ENCODE data around the gene GIGYF2. TPM values are rescaled to one million over a fixed set of nuclear protein-coding genes. Genes with fewer than 3 reads are reported as not detected.

GIGYF2 gene
- total and polyA plus RNA-seq, 11 donors: 25.3 to 78.1 (median 56.5) TPM

DNA sequence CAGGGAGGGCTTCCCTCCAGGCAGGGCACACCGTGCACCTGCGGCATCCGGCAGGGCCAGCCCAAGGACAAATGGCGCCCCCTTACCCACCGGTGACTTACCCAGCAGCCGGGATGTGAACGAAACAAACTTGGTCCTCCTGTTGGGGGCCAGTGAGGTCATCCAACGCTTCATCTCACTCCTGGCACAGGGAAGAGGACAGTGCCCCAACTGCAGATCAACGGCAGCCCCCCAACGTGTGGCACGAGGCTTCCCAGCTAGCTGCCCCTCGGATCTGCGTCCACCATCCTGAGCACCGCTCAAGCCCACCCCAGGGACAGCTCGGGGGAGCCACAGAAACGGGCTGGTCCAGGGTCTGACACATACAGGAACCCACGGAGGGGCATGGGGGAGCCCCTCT is 185.0 kb downstream of the GIGYF2 start:
- H3K4me3 ChIP-seq: no peak overlapping the region
- DNase-seq (no peak), ATAC-seq (no peak)
- intact Hi-C loops (cut with DNase I): loop anchor here in 1 of 10 donors (10.0 kb wide), 1 partner anchor 143 kb away; no protein-coding TSS in a partner anchor
- peaks cover 0 to 1% (median 0%) of the 10 kb centered on the region in 12 donors for H3K4me1 ChIP-seq
- H3K27ac ChIP-seq: no peak overlapping the region
- WGBS, 4 donors: 80 to 93% (median 86%) methylated on average over 9 to 17 of the region's 17 CpGs
- TF ChIP-seq, protein P1, sequence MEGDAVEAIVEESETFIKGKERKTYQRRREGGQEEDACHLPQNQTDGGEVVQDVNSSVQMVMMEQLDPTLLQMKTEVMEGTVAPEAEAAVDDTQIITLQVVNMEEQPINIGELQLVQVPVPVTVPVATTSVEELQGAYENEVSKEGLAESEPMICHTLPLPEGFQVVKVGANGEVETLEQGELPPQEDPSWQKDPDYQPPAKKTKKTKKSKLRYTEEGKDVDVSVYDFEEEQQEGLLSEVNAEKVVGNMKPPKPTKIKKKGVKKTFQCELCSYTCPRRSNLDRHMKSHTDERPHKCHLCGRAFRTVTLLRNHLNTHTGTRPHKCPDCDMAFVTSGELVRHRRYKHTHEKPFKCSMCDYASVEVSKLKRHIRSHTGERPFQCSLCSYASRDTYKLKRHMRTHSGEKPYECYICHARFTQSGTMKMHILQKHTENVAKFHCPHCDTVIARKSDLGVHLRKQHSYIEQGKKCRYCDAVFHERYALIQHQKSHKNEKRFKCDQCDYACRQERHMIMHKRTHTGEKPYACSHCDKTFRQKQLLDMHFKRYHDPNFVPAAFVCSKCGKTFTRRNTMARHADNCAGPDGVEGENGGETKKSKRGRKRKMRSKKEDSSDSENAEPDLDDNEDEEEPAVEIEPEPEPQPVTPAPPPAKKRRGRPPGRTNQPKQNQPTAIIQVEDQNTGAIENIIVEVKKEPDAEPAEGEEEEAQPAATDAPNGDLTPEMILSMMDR (IDR thresholded peaks at IDR 0.05): no peak
- TF ChIP-seq POLR2A (IDR thresholded peaks at IDR 0.05): no peak
- no peaks in the 10 kb centered on the region for H3K9me3 ChIP-seq
- H3K27me3 ChIP-seq: peaks cover 0 to 7% (median under 1%) of the 10 kb centered on the region in 9 donors
- no peaks in the 10 kb centered on the region for H3K36me3 ChIP-seq

DNA sequence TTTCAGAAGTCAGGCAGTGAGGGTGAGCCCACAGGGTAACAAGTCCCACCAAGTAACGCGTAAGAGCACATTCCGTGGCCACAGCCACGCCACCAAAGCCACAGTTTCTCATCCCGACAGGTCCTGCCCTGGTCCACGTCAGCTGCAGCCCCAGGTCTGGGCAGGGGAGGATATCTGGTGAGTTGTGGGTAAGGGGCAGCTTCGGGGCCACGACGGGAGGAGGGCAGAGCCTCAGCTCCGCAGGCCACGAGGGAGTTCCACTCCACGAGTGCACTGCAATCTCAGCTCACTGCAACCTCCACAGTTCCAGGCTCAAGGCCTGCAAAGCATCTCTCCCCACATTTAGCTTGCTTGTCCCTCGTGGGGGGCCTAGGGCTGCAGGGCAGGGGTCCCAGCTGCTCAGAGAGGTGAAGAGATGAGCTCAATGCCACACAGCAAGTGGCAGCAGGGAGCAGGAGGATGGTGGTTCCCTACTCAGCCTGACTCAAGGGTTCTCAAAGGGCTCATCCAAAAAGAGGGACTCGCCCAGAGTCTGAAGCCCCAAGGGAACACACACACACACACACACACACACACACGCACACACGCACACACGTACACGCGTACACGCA is 185.5 kb downstream of the GIGYF2 start:
- Histone ChIP-seq H3K36me3 (no peaks in the 10 kb centered on the region), H3K4me1 (no peaks in the 10 kb centered on the region), H3K4me3 (no peak overlapping the region), H3K27ac (no peak overlapping the region), H3K27me3 (peaks cover 0 to 9% (median 0%) of the 10 kb centered on the region in 9 donors), H3K9me3 (no peaks in the 10 kb centered on the region)
- intact Hi-C loops (cut with DNase I): loop anchor here in 1 of 10 donors (10.0 kb wide), 1 partner anchor 142 kb away; no protein-coding TSS in a partner anchor
- TF ChIP-seq, protein P1 (IDR thresholded peaks at IDR 0.05): no peak
- no peak for TF ChIP-seq POLR2A (IDR thresholded peaks at IDR 0.05)
- 85 to 92% (median 91%) methylated on average over 18 to 20 of the region's 20 CpGs for WGBS, 4 donors
- ATAC-seq (no peak), DNase-seq (no peak)

GRCh38 chr2:232883116-232883721 is 186.1 kb downstream of the GIGYF2 start:
- H3K9me3 ChIP-seq: no peaks in the 10 kb centered on the region
- H3K36me3 ChIP-seq: no peaks in the 10 kb centered on the region
- no peaks in the 10 kb centered on the region for H3K4me1 ChIP-seq
- H3K27ac ChIP-seq: no peak overlapping the region
- ATAC-seq (no peak), DNase-seq (no peak)
- WGBS, 4 donors: 87 to 91% (median 90%) methylated on average over 27 to 29 of the region's 29 CpGs
- intact Hi-C loops (cut with DNase I): loop anchor here in 1 of 10 donors (10.0 kb wide), 1 partner anchor 142 kb away; no protein-coding TSS in a partner anchor
- peaks cover 0 to 10% (median 0%) of the 10 kb centered on the region in 9 donors for H3K27me3 ChIP-seq
- no peak overlapping the region for H3K4me3 ChIP-seq
- TF ChIP-seq, protein P1 (IDR thresholded peaks at IDR 0.05): no peak
- no peak for TF ChIP-seq POLR2A (IDR thresholded peaks at IDR 0.05)

GRCh38 chr2:232884001-232884421 is 186.9 kb downstream of the GIGYF2 start:
- H3K9me3 ChIP-seq: no peaks in the 10 kb centered on the region
- no peak for TF ChIP-seq POLR2A (IDR thresholded peaks at IDR 0.05)
- TF ChIP-seq, protein P1 (IDR thresholded peaks at IDR 0.05): no peak
- no peak overlapping the region for H3K27ac ChIP-seq
- 78 to 82% (median 80%) methylated on average over 8 to 11 of the region's 11 CpGs for WGBS, 4 donors
- DNase-seq (no peak), ATAC-seq (no peak)
- no peaks in the 10 kb centered on the region for H3K4me1 ChIP-seq
- no peak overlapping the region for H3K4me3 ChIP-seq
- no peaks in the 10 kb centered on the region for H3K36me3 ChIP-seq
- intact Hi-C loops (cut with DNase I): loop anchor here in 1 of 10 donors (10.0 kb wide), 1 partner anchor 141 kb away; no protein-coding TSS in a partner anchor
- peaks cover 0 to 10% (median 0%) of the 10 kb centered on the region in 9 donors for H3K27me3 ChIP-seq

All from heart left ventricle (tissue), 16 donors.